Thyroid gland (tissue), 4 donors: Measurements from ENCODE around the gene TMEM92. TPM values are rescaled to one million over a fixed set of nuclear protein-coding genes. Genes with fewer than 3 reads are reported as not detected.
A peak's percentile ranks its signal among the peaks of the same experiment; 100 is the strongest.

ENCODE experiments used
- DNase-seq, 2 donors: peaks; one replicate each; pipeline ENCODE4 v3.0.0-alpha.2; 2019
- H3K27ac ChIP-seq, 3 donors: fragments of 200-600 bp; sonication (generic); 1 replicate in 2 of 3; 2 replicates in 1 of 3; pipeline ENCODE4 v1.5.1; 2016 to 2019; ENCODE audit warnings: mild to moderate bottlenecking in 1 of 3, moderate library complexity in 1 of 3
- H3K27me3 ChIP-seq: fragments of 200-600 bp; sonication (generic); one replicate; pipeline ENCODE4 v1.5.1; 2019
- H3K36me3 ChIP-seq, 2 donors: fragments of 200-600 bp; sonication (generic); one replicate each; pipeline ENCODE4 v1.5.1; 2016 to 2019
- H3K4me1 ChIP-seq, 2 donors: fragments of 200-600 bp; sonication (generic); one replicate each; pipeline ENCODE4 v1.5.1; 2017 to 2019
- H3K4me3 ChIP-seq, 3 donors: fragments of 200-600 bp; sonication (generic); replicated peaks in 1 of 3; 1 replicate in 2 of 3; 2 replicates in 1 of 3; pipeline ENCODE4 v1.5.1; 2016; ENCODE audit warnings: mild to moderate bottlenecking in 1 of 3
- H3K9me3 ChIP-seq: fragments of 200-600 bp; sonication (generic); one replicate; pipeline ENCODE4 v1.5.1; 2017
- POLR2A ChIP-seq, 2 donors: fragments of 450-650 bp; IDR thresholded peaks; one replicate each; pipeline ENCODE4 v1.6.1; 2017; ENCODE audit warnings: antibody characterized with exemption in 2 of 2, mild to moderate bottlenecking in 2 of 2, moderate library complexity in 1 of 2
- WGBS, 2 donors: methylation state at CpG; one replicate each; pipeline ENCODE4 v1.1.5; 2017; 5-methylcytosine and 5-hydroxymethylcytosine counted together
- intact Hi-C: fragments of 100-400 bp; cut with DNase I; formaldehyde crosslinking; loops from one replicate; pipeline ENCODE4 v1.15.1; 2023
- total RNA-seq, 4 donors: library from RNA; depleted of rRNA; stranded (reverse); fragments of >200 nt; gene quantifications; one replicate each; pipeline ENCODE4 v1.2.3, GENCODE V29; 2016
- TF ChIP-seq, protein P1 (sequence below), 6 experiments: fragments of 200-600 bp in 3 of 6; fragments of 450-650 bp in 3 of 6; sonication (generic) in 3 of 6; IDR thresholded peaks; one replicate each; pipeline ENCODE4 v1.5.1; 2016 to 2019; ENCODE audit warnings: antibody characterized with exemption in 6 of 6, mild to moderate bottlenecking in 2 of 6, inconsistent platforms in 1 of 6, moderate library complexity in 1 of 6

TMEM92 gene
- total RNA-seq, 4 donors from 2014 or later: not detected

DNA sequence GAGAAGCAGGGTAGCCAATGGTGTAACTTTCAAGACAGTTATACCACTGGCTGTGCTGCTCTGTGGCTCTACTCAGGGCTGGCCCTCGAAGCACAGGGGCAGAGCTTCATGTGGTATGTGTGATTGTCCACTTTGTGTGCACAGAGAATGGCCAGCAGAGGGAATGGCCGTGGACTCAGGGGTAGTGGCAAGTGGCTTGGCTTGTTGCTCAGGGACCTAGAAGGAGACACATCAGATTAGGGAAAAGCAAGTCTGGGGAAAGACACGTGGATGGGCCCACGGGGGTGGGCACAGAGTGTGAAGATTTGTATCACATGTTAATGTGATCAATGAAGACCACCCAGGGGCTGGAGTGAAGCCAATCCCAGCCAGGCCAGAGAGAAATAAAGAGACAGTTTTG, 51.6 kb downstream of the TMEM92 start:
- intact Hi-C loops: no loop called here
- no peak for TF ChIP-seq POLR2A (IDR thresholded peaks at IDR 0.05)
- TF ChIP-seq, protein P1, sequence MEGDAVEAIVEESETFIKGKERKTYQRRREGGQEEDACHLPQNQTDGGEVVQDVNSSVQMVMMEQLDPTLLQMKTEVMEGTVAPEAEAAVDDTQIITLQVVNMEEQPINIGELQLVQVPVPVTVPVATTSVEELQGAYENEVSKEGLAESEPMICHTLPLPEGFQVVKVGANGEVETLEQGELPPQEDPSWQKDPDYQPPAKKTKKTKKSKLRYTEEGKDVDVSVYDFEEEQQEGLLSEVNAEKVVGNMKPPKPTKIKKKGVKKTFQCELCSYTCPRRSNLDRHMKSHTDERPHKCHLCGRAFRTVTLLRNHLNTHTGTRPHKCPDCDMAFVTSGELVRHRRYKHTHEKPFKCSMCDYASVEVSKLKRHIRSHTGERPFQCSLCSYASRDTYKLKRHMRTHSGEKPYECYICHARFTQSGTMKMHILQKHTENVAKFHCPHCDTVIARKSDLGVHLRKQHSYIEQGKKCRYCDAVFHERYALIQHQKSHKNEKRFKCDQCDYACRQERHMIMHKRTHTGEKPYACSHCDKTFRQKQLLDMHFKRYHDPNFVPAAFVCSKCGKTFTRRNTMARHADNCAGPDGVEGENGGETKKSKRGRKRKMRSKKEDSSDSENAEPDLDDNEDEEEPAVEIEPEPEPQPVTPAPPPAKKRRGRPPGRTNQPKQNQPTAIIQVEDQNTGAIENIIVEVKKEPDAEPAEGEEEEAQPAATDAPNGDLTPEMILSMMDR (IDR thresholded peaks at IDR 0.05): no peak

DNA sequence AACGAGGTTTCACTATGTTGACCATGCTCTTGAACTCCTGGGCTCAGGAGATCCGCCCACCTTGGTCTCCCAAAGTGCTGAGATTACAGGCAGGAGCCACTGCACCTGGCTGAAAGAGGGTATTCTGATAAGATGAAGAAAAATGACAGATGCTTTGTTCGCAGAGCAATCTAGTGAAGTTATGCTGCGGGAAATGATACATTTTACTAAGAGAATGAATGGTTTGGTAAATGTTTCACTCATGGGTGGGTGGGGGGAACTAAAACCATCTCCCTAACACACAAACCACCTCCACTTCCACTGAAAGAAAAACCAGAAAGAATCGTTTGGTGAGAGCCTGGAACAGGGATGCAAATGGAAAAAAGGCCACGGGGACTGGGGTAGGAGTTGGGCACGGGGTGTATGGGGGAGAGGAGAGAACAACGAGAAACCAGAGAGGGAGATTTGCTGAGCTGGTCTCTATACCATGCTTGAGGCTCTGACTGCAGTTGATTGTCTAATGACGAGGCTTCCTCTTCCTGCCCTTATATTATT, 52.6 kb downstream of the TMEM92 start:
- peak in 1 of 2 donors; percentile 22 for DNase-seq
- H3K36me3 ChIP-seq: no peaks in the 10 kb centered on the region
- H3K4me1 ChIP-seq: no peaks in the 10 kb centered on the region
- intact Hi-C loops: no loop called here
- no peak overlapping the region for H3K27ac ChIP-seq
- TF ChIP-seq, protein P1 (IDR thresholded peaks at IDR 0.05): no peak
- TF ChIP-seq POLR2A (IDR thresholded peaks at IDR 0.05): no peak
- no peak overlapping the region for H3K4me3 ChIP-seq
- H3K9me3 ChIP-seq: no peaks in the 10 kb centered on the region
- WGBS, 2 donors: 62 to 67% methylated on average over 9 of the region's 9 CpGs
- no peaks in the 10 kb centered on the region for H3K27me3 ChIP-seq

More for the DNA sequence above, 51.6 kb downstream of the TMEM92 start:
- DNase-seq: no peak
- Histone ChIP-seq H3K36me3 (no peaks in the 10 kb centered on the region), H3K4me3 (no peak overlapping the region), H3K27ac (no peak overlapping the region), H3K9me3 (no peaks in the 10 kb centered on the region), H3K27me3 (no peaks in the 10 kb centered on the region), H3K4me1 (no peaks in the 10 kb centered on the region)
- WGBS, 2 donors: 52 to 54% methylated on average over 4 of the region's 4 CpGs

DNA sequence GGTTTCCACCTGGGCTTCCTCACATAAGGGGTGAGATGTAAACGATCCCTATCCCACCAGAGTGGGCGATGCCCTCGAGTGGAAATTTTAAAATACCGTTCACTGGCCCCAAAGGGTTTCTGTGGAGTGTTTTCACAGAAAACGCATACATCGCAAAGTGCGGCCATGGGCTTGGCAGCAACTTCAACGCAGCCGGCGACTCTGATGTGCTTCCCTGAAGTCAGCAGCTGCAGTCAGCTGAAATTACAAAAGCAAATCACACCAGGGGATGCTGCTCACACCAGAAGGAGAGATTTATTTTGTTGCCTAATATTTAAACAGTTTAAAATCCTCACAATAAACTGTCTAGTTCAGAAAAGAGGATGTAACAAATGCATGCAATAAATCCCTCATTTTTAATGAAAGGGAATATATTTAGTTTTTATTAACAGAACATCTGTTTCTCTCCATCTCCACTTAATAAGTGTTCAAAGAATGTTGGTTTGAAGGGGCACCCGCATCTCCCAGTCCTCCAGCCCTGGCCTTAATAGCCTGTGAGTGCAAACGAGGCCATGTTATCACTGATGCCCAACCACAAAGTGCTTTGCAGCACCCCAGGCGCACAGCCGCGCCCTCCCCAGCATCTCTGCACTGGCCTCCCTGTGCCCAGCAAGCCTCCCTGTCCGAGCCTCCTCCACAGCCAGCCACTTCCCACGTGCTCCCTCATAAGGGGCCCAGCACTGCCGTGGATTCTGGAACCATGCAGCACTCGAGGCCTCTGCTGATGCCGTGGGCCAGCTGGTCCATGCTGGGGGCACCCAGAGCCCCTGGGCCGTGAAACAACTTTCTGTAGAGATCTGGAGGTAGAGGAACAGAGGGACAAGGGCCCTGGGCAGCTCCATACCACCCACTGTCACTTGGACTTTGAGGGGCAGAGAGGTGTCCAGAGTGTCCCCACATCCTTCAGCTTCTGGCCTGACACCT, 54.4 kb downstream of the TMEM92 start:
- H3K27ac ChIP-seq: no peak overlapping the region
- H3K36me3 ChIP-seq: no peaks in the 10 kb centered on the region
- TF ChIP-seq POLR2A (IDR thresholded peaks at IDR 0.05): no peak
- TF ChIP-seq, protein P1 (IDR thresholded peaks at IDR 0.05): no peak
- no peaks in the 10 kb centered on the region for H3K4me1 ChIP-seq
- no peaks in the 10 kb centered on the region for H3K27me3 ChIP-seq
- H3K4me3 ChIP-seq: no peak overlapping the region
- no peaks in the 10 kb centered on the region for H3K9me3 ChIP-seq
- intact Hi-C loops: no loop called here
- DNase-seq: no peak
- 70 to 73% methylated on average over 14 to 21 of the region's 21 CpGs for WGBS, 2 donors

DNA sequence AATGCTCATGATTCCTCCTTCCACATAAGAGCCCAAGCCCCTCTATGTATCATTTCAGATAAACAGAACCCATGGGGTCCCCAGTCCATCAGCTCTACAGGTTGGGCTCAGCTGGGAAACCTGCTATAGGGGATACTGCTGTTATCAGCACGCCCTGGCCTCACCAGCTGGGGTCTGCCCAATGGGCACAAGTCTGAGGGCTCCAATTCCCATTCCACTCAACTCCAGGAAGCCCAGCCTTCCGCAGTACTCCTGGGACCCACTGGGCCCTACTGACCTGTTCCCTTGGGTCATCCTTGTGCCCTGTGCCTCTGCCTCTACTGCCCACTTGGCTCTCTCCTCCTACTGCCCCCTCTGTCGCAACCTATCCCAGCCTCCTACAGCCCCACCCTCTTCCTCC, 55.5 kb downstream of the TMEM92 start:
- no peaks in the 10 kb centered on the region for H3K9me3 ChIP-seq
- no peaks in the 10 kb centered on the region for H3K36me3 ChIP-seq
- H3K4me3 ChIP-seq: no peak overlapping the region
- no peak for DNase-seq
- no peaks in the 10 kb centered on the region for H3K27me3 ChIP-seq
- no peaks in the 10 kb centered on the region for H3K4me1 ChIP-seq
- TF ChIP-seq, protein P1 (IDR thresholded peaks at IDR 0.05): no peak
- TF ChIP-seq POLR2A (IDR thresholded peaks at IDR 0.05): no peak
- WGBS, 2 donors: 90 to 92% methylated on average over 3 of the region's 3 CpGs
- intact Hi-C loops: no loop called here
- no peak overlapping the region for H3K27ac ChIP-seq
